GM18505 (cell line): Measurements from ENCODE around the gene TMEM158.

Experiments
- ATAC-seq: cut with Tn5 transposase; IDR thresholded peaks from one replicate; pipeline ENCODE4 v1.9.1; 2021; ENCODE audit not compliant: unreplicated experiment
- POLR2A ChIP-seq: IDR thresholded peaks from 4 replicates; pipeline ENCODE4 v1.6.1; 2011; ENCODE audit warnings: borderline replicate concordance; ENCODE audit not compliant: insufficient read depth, insufficient read length; ENCODE audit errors: extremely low read depth

TMEM158 gene

GRCh38 chr3:45183872-45184262, 42.2 kb downstream of the TMEM158 start:
- no peak for ATAC-seq
- no peak for TF ChIP-seq POLR2A

- no peak for ATAC-seq
- no peak for TF ChIP-seq POLR2A
Measured at GRCh38 chr3:45182915-45183871, 42.9 kb downstream of the TMEM158 start.

- no peak for TF ChIP-seq POLR2A
- no peak for ATAC-seq
Measured at GRCh38 chr3:45181496-45181895, 44.6 kb downstream of the TMEM158 start.

GRCh38 chr3:45180899-45181298, 45.2 kb downstream of the TMEM158 start:
- no peak for ATAC-seq
- no peak for TF ChIP-seq POLR2A

DNA sequence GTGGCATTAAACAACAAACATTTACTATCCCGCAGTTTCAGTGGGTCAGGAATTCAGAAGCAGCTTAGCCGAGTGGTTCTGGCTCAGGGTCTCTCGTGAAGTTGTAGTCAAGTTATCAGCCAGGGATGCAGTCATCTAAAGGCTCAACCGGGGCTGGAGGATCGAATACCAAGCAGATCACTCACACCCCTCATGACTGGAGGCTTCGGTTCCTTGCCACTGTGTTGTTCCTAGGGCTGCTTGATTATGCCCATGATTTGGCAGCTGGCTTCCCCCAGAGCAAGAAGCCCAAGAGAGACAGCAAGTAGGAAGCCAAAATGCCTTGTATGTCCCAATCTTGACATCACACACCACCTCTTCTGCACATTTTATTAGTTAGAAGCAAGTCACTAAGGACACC, 46.0 kb downstream of the TMEM158 start:
- TF ChIP-seq POLR2A, result no peak
- ATAC-seq, result no peak

- ATAC-seq, result no peak
- no peak for TF ChIP-seq POLR2A
Measured at GRCh38 chr3:45179163-45179562, 46.9 kb downstream of the TMEM158 start.

DNA sequence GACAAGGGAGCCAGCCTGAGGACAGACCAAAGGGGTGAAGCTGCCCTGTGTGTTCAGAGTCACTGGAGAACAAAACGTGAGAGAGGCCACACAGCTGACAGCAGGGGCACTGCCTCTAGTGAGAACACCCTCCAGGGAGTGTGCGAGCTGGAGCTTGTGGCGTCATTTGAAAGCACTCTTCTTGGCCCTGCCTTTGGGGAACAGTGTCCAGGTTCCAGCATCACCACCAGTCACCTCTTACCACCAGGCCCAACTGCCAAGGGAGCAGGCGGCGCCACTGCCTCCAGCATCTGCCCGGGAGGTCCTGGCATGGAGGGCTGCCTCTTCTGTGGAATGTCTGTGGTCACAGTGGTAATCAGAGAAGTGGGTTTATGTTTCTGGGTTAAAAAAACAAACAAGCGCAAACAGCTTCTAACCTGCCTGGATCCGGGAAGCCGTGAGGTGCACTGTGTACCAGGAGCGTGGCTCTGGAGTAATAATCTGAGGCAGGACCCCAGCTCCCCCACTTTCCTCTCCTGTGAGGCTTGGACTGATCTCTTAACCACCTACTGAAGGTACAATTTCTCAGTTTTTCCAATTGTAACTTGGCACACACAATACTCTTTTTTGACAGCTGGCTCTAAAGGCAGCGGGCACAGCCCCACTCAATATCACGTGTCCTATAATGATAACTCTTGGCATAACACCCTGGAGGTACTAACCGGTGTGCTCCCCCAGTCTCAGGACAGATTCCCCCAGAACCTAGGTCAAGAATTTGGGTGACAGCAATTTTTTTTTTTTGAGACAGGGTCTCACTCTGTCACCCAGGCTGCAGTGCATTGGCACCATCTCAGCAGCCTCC, 47.7 kb downstream of the TMEM158 start:
- ATAC-seq, result no peak
- no peak for TF ChIP-seq POLR2A

GRCh38 chr3:45176912-45177311, 49.2 kb downstream of the TMEM158 start:
- no peak for TF ChIP-seq POLR2A
- no peak for ATAC-seq
